Measurements from ENCODE around the gene MNDA.
"Not testable (repeated sequence)": the region's sequence is repeated elsewhere in the genome, so short reads cannot be mapped to it uniquely, and the experiment has no call there.

Gene MNDA

GRCh38 chr1:158836038-158836437 is 4.9 kb downstream of the MNDA start:
- no peak for TF ChIP-seq CTCF (IDR thresholded peaks at IDR 0.05)
- no peak for TF ChIP-seq ZFX (IDR thresholded peaks at IDR 0.05; ENCODE audit: borderline replicate concordance)
- no peak overlapping the region for H3K27ac ChIP-seq

- TF ChIP-seq ZFX (IDR thresholded peaks at IDR 0.05; ENCODE audit: borderline replicate concordance): no peak
- TF ChIP-seq CTCF (IDR thresholded peaks at IDR 0.05): no peak
- H3K27ac ChIP-seq: no peak overlapping the region
Measured at GRCh38 chr1:158838660-158839059, 7.5 kb downstream of the MNDA start.

GRCh38 chr1:158839566-158839965 is 8.4 kb downstream of the MNDA start:
- no peak for TF ChIP-seq ZFX (IDR thresholded peaks at IDR 0.05; ENCODE audit: borderline replicate concordance)
- TF ChIP-seq CTCF (IDR thresholded peaks at IDR 0.05): no peak
- no peak overlapping the region for H3K27ac ChIP-seq

- H3K27ac ChIP-seq: no peak overlapping the region
- no peak for TF ChIP-seq CTCF (IDR thresholded peaks at IDR 0.05)
- TF ChIP-seq ZFX (IDR thresholded peaks at IDR 0.05; ENCODE audit: borderline replicate concordance): no peak
Measured at GRCh38 chr1:158840236-158840635, 9.1 kb downstream of the MNDA start.

GRCh38 chr1:158864595-158864994 is 33.4 kb downstream of the MNDA start:
- H3K27ac ChIP-seq: no peak overlapping the region
- no peak for TF ChIP-seq ZFX (IDR thresholded peaks at IDR 0.05; ENCODE audit: borderline replicate concordance)

GRCh38 chr1:158870438-158870837 is 39.3 kb downstream of the MNDA start:
- not testable (repeated sequence) for H3K27ac ChIP-seq

GRCh38 chr1:158873141-158873540 is 42.0 kb downstream of the MNDA start:
- no peak overlapping the region for H3K27ac ChIP-seq
- TF ChIP-seq CTCF (IDR thresholded peaks at IDR 0.05): no peak
- no peak for TF ChIP-seq ZFX (IDR thresholded peaks at IDR 0.05; ENCODE audit: borderline replicate concordance)

GRCh38 chr1:158893654-158894053 is 62.5 kb downstream of the MNDA start:
- H3K27ac ChIP-seq: no peak overlapping the region
- TF ChIP-seq ZFX (IDR thresholded peaks at IDR 0.05; ENCODE audit: borderline replicate concordance): no peak
- TF ChIP-seq CTCF (IDR thresholded peaks at IDR 0.05): no peak

Measured in 22Rv1 (cell line).